Gastroesophageal sphincter (tissue), 3 donors: ENCODE data around the gene TSPAN7.

Source experiments
- CTCF ChIP-seq, 4 experiments: fragments of 200-600 bp in 2 of 4; fragments of 450-650 bp in 2 of 4; sonication (generic) in 1 of 4; IDR thresholded peaks; one replicate each; pipeline ENCODE4 v1.5.1; 2017 to 2019; ENCODE audit warnings: antibody characterized with exemption in 4 of 4, mild to moderate bottlenecking in 2 of 4, moderate library complexity in 2 of 4
- POLR2A ChIP-seq, 2 donors: fragments of 450-650 bp; IDR thresholded peaks; one replicate each; pipeline ENCODE4 v1.6.1; 2017; ENCODE audit warnings: antibody characterized with exemption in 2 of 2, mild to moderate bottlenecking in 2 of 2, moderate library complexity in 1 of 2

DNA sequence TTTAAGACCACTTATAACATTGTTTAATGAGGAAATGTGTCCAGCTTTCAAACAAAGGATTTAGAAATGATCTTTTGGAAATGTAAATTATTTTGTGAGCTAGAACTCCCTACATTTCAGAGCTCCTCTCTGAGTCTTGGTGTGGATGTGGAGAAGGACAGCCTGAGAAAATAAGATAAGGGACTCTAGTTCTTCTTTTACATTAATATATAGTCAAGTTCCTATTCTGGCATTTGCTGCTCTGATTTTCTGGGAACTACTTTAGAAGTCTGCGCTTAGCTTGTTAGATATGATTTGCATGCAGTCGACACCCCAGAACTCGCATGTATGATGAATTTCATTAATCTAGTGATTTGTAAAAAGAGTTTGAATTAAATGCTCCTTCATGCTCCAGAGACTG is 45.5 kb downstream of the TSPAN7 start:
- TF ChIP-seq CTCF (IDR thresholded peaks at IDR 0.05) (no peak), POLR2A (IDR thresholded peaks at IDR 0.05) (no peak)
